Epithelial cell of esophagus (primary cell): ENCODE data around the gene FOXA2.

Experiments used
- DNase-seq: peaks from one replicate; pipeline ENCODE4 v3.0.0; 2010; ENCODE audit warnings: low read depth
- H3K4me3 ChIP-seq: 2 replicates; pipeline ENCODE4 v1.5.1; 2011; ENCODE audit warnings: mild to moderate bottlenecking, low read length, control low read depth
- TF ChIP-seq, protein P1 (sequence below): IDR thresholded peaks from 2 replicates; pipeline ENCODE4 v1.5.1; 2011; ENCODE audit warnings: low read depth, mild to moderate bottlenecking, low read length, control low read depth, inconsistent platforms; ENCODE audit not compliant: insufficient read depth; ENCODE audit errors: missing control alignments

Gene FOXA2

GRCh38 chr20:22584922-22585785, 782 bp upstream of the FOXA2 start:
- peak overlapping the region; percentile 33 for H3K4me3 ChIP-seq
- TF ChIP-seq, protein P1, sequence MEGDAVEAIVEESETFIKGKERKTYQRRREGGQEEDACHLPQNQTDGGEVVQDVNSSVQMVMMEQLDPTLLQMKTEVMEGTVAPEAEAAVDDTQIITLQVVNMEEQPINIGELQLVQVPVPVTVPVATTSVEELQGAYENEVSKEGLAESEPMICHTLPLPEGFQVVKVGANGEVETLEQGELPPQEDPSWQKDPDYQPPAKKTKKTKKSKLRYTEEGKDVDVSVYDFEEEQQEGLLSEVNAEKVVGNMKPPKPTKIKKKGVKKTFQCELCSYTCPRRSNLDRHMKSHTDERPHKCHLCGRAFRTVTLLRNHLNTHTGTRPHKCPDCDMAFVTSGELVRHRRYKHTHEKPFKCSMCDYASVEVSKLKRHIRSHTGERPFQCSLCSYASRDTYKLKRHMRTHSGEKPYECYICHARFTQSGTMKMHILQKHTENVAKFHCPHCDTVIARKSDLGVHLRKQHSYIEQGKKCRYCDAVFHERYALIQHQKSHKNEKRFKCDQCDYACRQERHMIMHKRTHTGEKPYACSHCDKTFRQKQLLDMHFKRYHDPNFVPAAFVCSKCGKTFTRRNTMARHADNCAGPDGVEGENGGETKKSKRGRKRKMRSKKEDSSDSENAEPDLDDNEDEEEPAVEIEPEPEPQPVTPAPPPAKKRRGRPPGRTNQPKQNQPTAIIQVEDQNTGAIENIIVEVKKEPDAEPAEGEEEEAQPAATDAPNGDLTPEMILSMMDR, result no peak

DNA sequence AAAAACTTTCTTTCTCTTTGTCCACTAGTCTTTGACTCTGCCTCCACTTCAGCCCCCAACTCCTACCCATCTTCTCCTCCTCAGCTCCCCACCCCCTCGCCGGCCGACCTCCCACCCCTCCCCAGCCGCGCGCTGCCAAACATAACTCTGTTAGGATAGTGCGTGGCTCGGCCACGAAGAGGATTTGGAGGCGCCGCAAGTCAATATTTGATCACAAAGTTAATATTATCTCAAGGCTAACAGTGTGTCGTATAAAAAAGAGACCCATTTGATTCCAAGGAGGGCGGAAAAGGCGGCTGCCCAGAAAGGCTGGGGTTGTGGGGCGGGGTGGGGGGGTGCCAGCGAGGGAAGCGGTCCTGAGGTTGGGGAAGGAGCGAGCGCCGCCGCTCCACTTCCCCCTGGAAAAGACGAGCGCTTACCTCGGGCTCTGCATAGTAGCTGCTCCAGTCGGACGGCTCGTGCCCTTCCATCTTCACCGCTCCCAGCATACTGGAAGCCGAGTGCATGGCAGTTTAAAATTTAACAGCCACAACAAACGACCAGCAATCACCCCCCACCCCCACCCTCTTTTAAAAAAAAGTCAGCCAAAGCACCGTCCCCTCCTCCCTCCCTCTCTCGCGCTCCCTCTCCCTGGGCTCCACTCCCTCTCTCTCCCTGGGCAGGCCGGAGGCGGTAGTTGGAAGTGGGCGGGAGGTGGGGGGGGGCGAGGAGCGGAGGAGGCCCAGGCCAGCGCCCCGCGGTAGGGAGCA, 425 bp downstream of the FOXA2 start:
- peak overlapping the region; percentile 57 for H3K4me3 ChIP-seq
- TF ChIP-seq, protein P1, result no peak
- peak; percentile 73 for DNase-seq

More at GRCh38 chr20:22584922-22585785, 782 bp upstream of the FOXA2 start:
- DNase-seq, result peak; percentile 57

GRCh38 chr20:22582964-22583772, 1.2 kb downstream of the FOXA2 start:
- peak overlapping the region; percentile 57 for H3K4me3 ChIP-seq
- DNase-seq, result peak; percentile 46
- TF ChIP-seq, protein P1, result peak; percentile 7

DNA sequence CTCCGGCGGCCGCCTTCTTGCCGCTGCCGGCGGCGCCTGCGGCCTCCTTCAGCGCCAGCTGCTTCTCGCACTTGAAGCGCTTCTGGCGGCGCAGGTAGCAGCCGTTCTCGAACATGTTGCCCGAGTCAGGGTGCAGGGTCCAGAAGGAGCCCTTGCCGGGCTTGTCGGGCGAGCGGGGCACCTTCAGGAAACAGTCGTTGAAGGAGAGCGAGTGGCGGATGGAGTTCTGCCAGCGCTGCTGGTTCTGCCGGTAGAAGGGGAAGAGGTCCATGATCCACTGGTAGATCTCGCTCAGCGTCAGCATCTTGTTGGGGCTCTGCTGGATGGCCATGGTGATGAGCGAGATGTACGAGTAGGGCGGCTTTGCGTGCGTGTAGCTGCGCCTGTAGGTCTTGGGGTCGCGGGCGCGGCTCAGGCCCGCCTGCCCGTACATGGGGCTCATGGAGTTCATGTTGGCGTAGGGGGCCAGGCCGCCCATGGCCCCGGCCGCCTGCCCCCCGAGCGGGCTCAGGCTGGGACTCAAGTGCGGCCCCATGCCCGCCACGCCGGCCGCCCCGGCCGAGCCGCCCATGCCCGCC, 1.9 kb downstream of the FOXA2 start:
- peak overlapping the region; percentile 13 for H3K4me3 ChIP-seq
- peak; percentile 27 for DNase-seq
- TF ChIP-seq, protein P1, result no peak

- DNase-seq, result no peak
- H3K4me3 ChIP-seq, result no peak overlapping the region
- TF ChIP-seq, protein P1, result no peak
These were observed 2.7 kb downstream of the FOXA2 start for GRCh38 chr20:22581437-22582385.
